Lung (tissue), 12 donors: ENCODE data around the gene TMEM45A. TPM values are rescaled to one million over a fixed set of nuclear protein-coding genes. Genes with fewer than 3 reads are reported as not detected.

Source experiments
- ATAC-seq: fragments of 200-7000 bp; cut with Tn5 transposase; one replicate; pipeline ENCODE4 v1.9.1; 2020; ENCODE audit warnings: moderate number of reproducible peaks; ENCODE audit not compliant: insufficient read depth, low FRiP score
- DNase-seq, 3 donors: peaks; one replicate each; pipeline ENCODE4 v3.0.0-alpha.2; 2013 to 2017
- H3K27ac ChIP-seq, 2 donors: one replicate each; pipeline ENCODE4 v1.5.1; 2013; ENCODE audit warnings: mild to moderate bottlenecking in 2 of 2, moderate library complexity in 2 of 2, control low read depth in 1 of 2, inconsistent platforms in 1 of 2, low read depth in 1 of 2, low read length in 1 of 2
- H3K27me3 ChIP-seq, 3 donors: one replicate each; pipeline ENCODE4 v1.5.1; 2013; ENCODE audit warnings: low read length in 2 of 3; ENCODE audit not compliant: control insufficient read depth in 3 of 3, insufficient read depth in 3 of 3
- H3K36me3 ChIP-seq, 4 donors: one replicate each; pipeline ENCODE4 v1.5.1; 2013; ENCODE audit warnings: low read length in 4 of 4, mild to moderate bottlenecking in 1 of 4, moderate library complexity in 1 of 4; ENCODE audit not compliant: control insufficient read depth in 4 of 4, insufficient read depth in 4 of 4
- H3K4me1 ChIP-seq, 5 donors: one replicate each; pipeline ENCODE4 v1.5.1; 2013; ENCODE audit warnings: low read length in 5 of 5, mild to moderate bottlenecking in 2 of 5, moderate library complexity in 1 of 5; ENCODE audit not compliant: control insufficient read depth in 5 of 5, insufficient read depth in 5 of 5
- H3K4me3 ChIP-seq: one replicate; pipeline ENCODE4 v1.5.1; 2013; ENCODE audit warnings: mild to moderate bottlenecking, control low read depth, moderate library complexity
- H3K9ac ChIP-seq, 2 donors: one replicate each; pipeline ENCODE4 v1.5.1; 2013; ENCODE audit warnings: low read length in 2 of 2, control low read depth in 1 of 2; ENCODE audit not compliant: insufficient read depth in 1 of 2
- H3K9me3 ChIP-seq, 4 donors: one replicate each; pipeline ENCODE4 v1.5.1; 2013; ENCODE audit warnings: low read length in 3 of 4, mild to moderate bottlenecking in 1 of 4, moderate library complexity in 1 of 4; ENCODE audit not compliant: control insufficient read depth in 4 of 4, insufficient read depth in 3 of 4
- CTCF ChIP-seq: IDR thresholded peaks from 2 replicates; pipeline ENCODE4 v1.5.1; 2012; ENCODE audit warnings: mild to moderate bottlenecking; ENCODE audit errors: control extremely low read depth, extremely low read depth
- WGBS, 2 donors: extraction: QIAGEN DNeasy Blood & Tissue Kit; methylation state at CpG; one replicate each; pipeline ENCODE4 v1.1.7; 2013; 5-methylcytosine and 5-hydroxymethylcytosine counted together
- polyA plus RNA-seq, 2 donors: library from polyadenylated mRNA; stranded (reverse); fragments of 200-250 nt; gene quantifications; one replicate each; pipeline ENCODE4 v1.2.1, GENCODE V29; 2013
- total RNA-seq, 2 donors: library from RNA; depleted of rRNA in 1 of 2; stranded (reverse); fragments of >200 nt in 1 of 2; gene quantifications; one replicate each; pipeline ENCODE4 v1.2.1, GENCODE V29; 2014 to 2021
- donor health status: control.
- donor health status: control.
- donor health status: Bipolar disorder and iron deficiency.
- donor health status: healthy.
- donor health status: DM: yes; HTN: yes; CAD: no.

TMEM45A gene
- total and polyA plus RNA-seq, 4 donors: 7.8 to 37.6 (median 26.0) TPM

GRCh38 chr3:100563652-100564211 is 71.3 kb downstream of the TMEM45A start:
- no peak for TF ChIP-seq CTCF
- H3K36me3 ChIP-seq: peaks cover 0 to 1% (median 0%) of the 10 kb centered on the region in 4 donors
- 52 to 80% methylated on average over 2 of the region's 2 CpGs for WGBS, 2 donors
- DNase-seq: no peak
- H3K9me3 ChIP-seq: no peaks in the 10 kb centered on the region
- no peak overlapping the region for H3K9ac ChIP-seq
- no peak overlapping the region for H3K27ac ChIP-seq
- H3K27me3 ChIP-seq: no peaks in the 10 kb centered on the region
- H3K4me3 ChIP-seq: no peak overlapping the region
- ATAC-seq: no peak
- H3K4me1 ChIP-seq: peaks cover 0 to 19% (median 3%) of the 10 kb centered on the region in 5 donors

GRCh38 chr3:100570811-100571210 is 78.4 kb downstream of the TMEM45A start:
- TF ChIP-seq CTCF: no peak
- Histone ChIP-seq H3K27ac (no peak overlapping the region), H3K9me3 (no peaks in the 10 kb centered on the region), H3K9ac (no peak overlapping the region), H3K4me1 (no peaks in the 10 kb centered on the region), H3K27me3 (no peaks in the 10 kb centered on the region), H3K36me3 (peaks cover 0 to 22% (median 7%) of the 10 kb centered on the region in 4 donors), H3K4me3 (no peak overlapping the region)
- ATAC-seq: no peak
- 74 to 94% methylated on average over 2 of the region's 2 CpGs for WGBS, 2 donors
- no peak for DNase-seq

- Histone ChIP-seq H3K36me3 (peaks cover 0 to 22% (median 9%) of the 10 kb centered on the region in 4 donors), H3K4me3 (no peak overlapping the region), H3K9ac (no peak overlapping the region), H3K27ac (no peak overlapping the region), H3K27me3 (no peaks in the 10 kb centered on the region), H3K4me1 (no peaks in the 10 kb centered on the region), H3K9me3 (no peaks in the 10 kb centered on the region)
- TF ChIP-seq CTCF: no peak
- DNase-seq (no peak), ATAC-seq (no peak)
- WGBS, 2 donors: 97 to 100% methylated on average over 3 of the region's 3 CpGs
These were observed 82.1 kb downstream of the TMEM45A start for GRCh38 chr3:100574536-100574935.

- Histone ChIP-seq H3K27ac (no peak overlapping the region), H3K27me3 (no peaks in the 10 kb centered on the region), H3K4me3 (no peak overlapping the region), H3K4me1 (no peaks in the 10 kb centered on the region), H3K36me3 (peaks cover 0 to 13% (median 4%) of the 10 kb centered on the region in 4 donors), H3K9ac (no peak overlapping the region), H3K9me3 (no peaks in the 10 kb centered on the region)
- no peak for DNase-seq
- no peak for TF ChIP-seq CTCF
- WGBS, 2 donors: 94% methylated on average over 6 of the region's 6 CpGs
- ATAC-seq: no peak
These were observed 83.3 kb downstream of the TMEM45A start for GRCh38 chr3:100575704-100576103.
